Sigmoid colon (tissue), 4 donors: ENCODE data around the gene STYXL2.

Experiments
- CTCF ChIP-seq, 4 experiments: fragments of 450-650 bp in 3 of 4; fragments of 200-600 bp in 1 of 4; IDR thresholded peaks; one replicate each; pipeline ENCODE4 v1.5.1; 2016 to 2019; ENCODE audit warnings: antibody characterized with exemption in 4 of 4, mild to moderate bottlenecking in 3 of 4, moderate library complexity in 2 of 4
- EP300 ChIP-seq, 4 donors: sonication (generic); formaldehyde crosslinking; IDR thresholded peaks; one replicate each; pipeline ENCODE4 v1.6.1; 2017; ENCODE audit warnings: antibody characterized with exemption in 4 of 4
- POLR2AphosphoS5 ChIP-seq, 4 donors: sonication (generic); formaldehyde crosslinking; IDR thresholded peaks; one replicate each; pipeline ENCODE4 v1.6.1; 2017; ENCODE audit warnings: antibody characterized with exemption in 4 of 4

DNA sequence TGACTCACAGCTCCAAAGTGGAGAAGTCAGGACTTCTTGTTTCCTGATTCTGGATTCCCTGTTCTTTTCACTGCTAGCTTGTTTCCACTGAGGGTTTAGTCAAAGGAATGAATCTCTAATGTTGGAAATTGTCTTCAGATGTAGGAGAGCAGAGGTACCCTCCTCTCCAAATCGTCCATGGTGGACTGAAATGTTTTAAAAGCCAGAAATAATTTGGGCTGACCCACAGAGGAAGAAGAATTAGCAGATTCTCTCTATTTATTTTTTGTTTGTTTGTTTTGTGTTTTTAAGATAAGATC is 34.1 kb upstream of the STYXL2 start:
- TF ChIP-seq CTCF (IDR thresholded peaks at IDR 0.05) (no peak), EP300 (IDR thresholded peaks at IDR 0.05) (no peak), POLR2AphosphoS5 (IDR thresholded peaks at IDR 0.05) (no peak)
